ENCODE data around the gene MZT2B. TPM values are rescaled to one million over a fixed set of nuclear protein-coding genes. Genes with fewer than 3 reads are reported as not detected.
"Not testable (repeated sequence)": the region's sequence is repeated elsewhere in the genome, so short reads cannot be mapped to it uniquely, and the experiment has no call there.

MZT2B gene
- total RNA-seq, 2 donors from 2014 or later: 193 to 211 TPM

DNA sequence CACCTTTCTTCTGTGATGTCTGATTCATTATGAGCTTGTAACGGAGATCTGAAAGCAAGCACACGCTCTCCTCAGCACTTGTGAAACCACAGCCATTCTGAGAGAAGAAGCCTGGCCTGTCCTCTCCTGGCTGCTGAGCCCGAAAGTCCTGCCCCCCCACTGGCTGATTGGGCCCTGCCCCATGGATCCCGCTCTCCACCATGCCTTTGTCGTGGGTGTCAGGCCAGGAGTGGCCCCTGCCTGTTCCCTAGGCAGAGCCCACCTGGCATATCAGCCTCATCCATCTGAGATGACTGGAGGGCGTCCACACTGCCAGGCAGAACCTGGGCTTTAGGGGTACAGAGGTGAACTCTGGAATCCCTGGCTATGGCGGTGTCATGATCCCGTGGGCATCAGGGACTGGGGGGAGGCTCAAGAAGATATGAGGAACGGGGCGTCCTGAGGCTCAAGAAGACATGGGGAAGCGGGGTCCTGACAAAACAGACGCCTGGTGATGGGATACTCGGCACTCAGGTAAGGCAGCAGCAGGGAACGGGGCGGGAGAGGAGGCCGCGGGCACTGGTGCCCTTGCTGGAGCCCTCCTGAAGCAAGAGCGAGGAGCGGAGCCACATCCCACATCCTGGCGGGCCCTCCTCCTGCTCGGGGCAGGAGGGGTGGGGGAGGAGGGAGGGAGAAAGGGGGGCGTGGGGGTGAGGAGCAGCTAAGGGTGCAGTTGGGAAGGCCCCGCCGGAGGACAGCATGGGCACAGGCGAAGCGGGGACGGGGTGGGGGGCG is 38.6 kb upstream of the MZT2B start:
- DNase-seq; H3K9me3 ChIP-seq (ENCODE audit: control insufficient read depth, low read length, poor library complexity, severe bottlenecking); H3K36me3 Mint-ChIP-seq (ENCODE audit: low read depth); ATAC-seq; H3K27me3 Mint-ChIP-seq: not testable (repeated sequence)
- Mint-ChIP-seq H3K27ac (peak overlapping the region; percentile 80), H3K4me1 (peaks cover 13% of the 10 kb centered on the region), H3K4me3 (peak overlapping the region; percentile 89)

DNA sequence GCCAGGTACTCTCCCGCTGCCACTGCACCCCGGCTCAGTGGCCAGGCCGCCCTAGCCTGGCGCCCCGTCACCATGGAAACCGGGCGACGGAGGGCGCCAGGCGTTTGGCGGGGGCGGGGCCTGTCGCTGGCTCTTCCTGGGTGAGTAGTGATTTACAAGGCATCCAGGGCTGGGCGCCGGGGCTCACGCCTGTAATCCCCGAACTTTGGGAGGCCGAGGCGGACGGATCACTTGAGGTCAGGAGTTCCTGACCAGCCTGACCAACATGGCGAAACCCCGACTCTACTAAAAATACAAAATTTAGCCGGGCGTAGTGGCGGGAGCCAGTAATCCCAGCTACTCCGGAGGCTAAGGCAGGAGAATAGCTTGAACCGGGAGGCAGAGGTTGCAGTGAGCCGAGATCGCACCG is 37.1 kb upstream of the MZT2B start, which contains the start of gene CCDC74B:
Gene CCDC74B (minus strand): TSS at position 107 of the 409 bp plus-strand sequence. CDS start 116 bp downstream, outside the sequence.
- H3K27ac Mint-ChIP-seq; H3K27me3 Mint-ChIP-seq; H3K36me3 Mint-ChIP-seq (ENCODE audit: low read depth); H3K9me3 ChIP-seq (ENCODE audit: control insufficient read depth, low read length, poor library complexity, severe bottlenecking): not testable (repeated sequence)
- peaks cover 13% of the 10 kb centered on the region for H3K4me1 Mint-ChIP-seq
- ATAC-seq (peak; percentile 89), DNase-seq (peak; percentile 46 to 51 (median 46))
- H3K4me3 Mint-ChIP-seq: peak within 1 kb of the TSS; percentile 89

GRCh38 chr2:130148515-130148914 is 33.5 kb upstream of the MZT2B start:
- not testable (repeated sequence) for ATAC-seq

GRCh38 chr2:130150181-130151144 is 31.6 kb upstream of the MZT2B start:
- no peak overlapping the region for H3K27ac Mint-ChIP-seq
- DNase-seq: no peak

More at GRCh38 chr2:130148515-130148914, 33.5 kb upstream of the MZT2B start:
- not testable (repeated sequence) for H3K27ac Mint-ChIP-seq; H3K4me3 Mint-ChIP-seq; H3K4me1 Mint-ChIP-seq; DNase-seq; H3K36me3 Mint-ChIP-seq (ENCODE audit: low read depth); H3K9me3 ChIP-seq (ENCODE audit: control insufficient read depth, low read length, poor library complexity, severe bottlenecking); H3K27me3 Mint-ChIP-seq

GRCh38 chr2:130151145-130151512 is 30.9 kb upstream of the MZT2B start:
- H3K27me3 Mint-ChIP-seq; H3K4me1 Mint-ChIP-seq; ATAC-seq; H3K27ac Mint-ChIP-seq; H3K36me3 Mint-ChIP-seq (ENCODE audit: low read depth); H3K9me3 ChIP-seq (ENCODE audit: control insufficient read depth, low read length, poor library complexity, severe bottlenecking); DNase-seq; H3K4me3 Mint-ChIP-seq: not testable (repeated sequence)

More at GRCh38 chr2:130150181-130151144, 31.6 kb upstream of the MZT2B start:
- peaks cover 8% of the 10 kb centered on the region for H3K27me3 Mint-ChIP-seq
- no peaks in the 10 kb centered on the region for H3K36me3 Mint-ChIP-seq (ENCODE audit: low read depth)
- H3K9me3 ChIP-seq (ENCODE audit: control insufficient read depth, low read length, poor library complexity, severe bottlenecking): no peaks in the 10 kb centered on the region
- peaks cover 5% of the 10 kb centered on the region for H3K4me1 Mint-ChIP-seq
- no peak for ATAC-seq
- H3K4me3 Mint-ChIP-seq: peak overlapping the region; percentile 52

DNA sequence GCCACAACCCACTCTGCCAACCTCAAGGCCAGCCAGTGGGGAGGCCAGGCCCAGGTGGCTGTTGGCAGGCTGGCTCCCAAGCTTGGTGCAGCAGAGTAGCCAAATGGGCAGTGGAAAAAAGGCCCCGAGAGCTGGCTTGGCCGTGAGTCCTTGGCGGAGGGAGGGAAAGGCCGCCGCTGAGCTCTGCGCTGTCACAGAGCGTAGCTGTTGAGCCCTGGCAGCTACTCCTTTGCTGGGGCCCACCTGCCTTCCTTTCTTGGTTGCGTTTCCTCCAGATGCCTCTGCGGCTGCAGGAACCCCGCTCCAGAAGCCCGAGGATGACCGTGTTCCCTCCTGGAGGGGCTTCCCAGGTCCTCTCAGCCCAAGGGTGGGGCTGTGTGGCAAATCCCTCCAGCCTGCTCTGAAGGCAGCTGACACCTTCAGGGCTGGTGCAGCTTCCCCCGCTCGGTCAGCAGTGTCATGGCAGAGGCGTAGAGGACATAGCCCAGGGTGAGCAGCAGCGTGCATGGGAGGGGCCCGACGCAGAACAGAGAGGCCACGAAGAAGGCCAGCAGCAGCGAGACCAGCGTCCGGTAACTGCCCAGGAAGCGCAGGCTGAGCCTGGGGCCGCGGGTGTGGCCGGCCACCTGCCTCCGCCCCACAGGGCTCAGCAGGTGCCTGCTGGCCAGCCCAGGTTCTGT is 29.8 kb upstream of the MZT2B start:
- H3K9me3 ChIP-seq (ENCODE audit: control insufficient read depth, low read length, poor library complexity, severe bottlenecking); H3K4me3 Mint-ChIP-seq; H3K4me1 Mint-ChIP-seq; H3K36me3 Mint-ChIP-seq (ENCODE audit: low read depth); ATAC-seq; DNase-seq; H3K27me3 Mint-ChIP-seq; H3K27ac Mint-ChIP-seq: not testable (repeated sequence)

- Mint-ChIP-seq H3K4me1 (peaks cover under 1% of the 10 kb centered on the region), H3K27me3 (no peaks in the 10 kb centered on the region), H3K36me3 (ENCODE audit: low read depth) (no peaks in the 10 kb centered on the region), H3K27ac (no peak overlapping the region), H3K4me3 (no peak overlapping the region)
- H3K9me3 ChIP-seq (ENCODE audit: control insufficient read depth, low read length, poor library complexity, severe bottlenecking): no peaks in the 10 kb centered on the region
- no peak for DNase-seq
- ATAC-seq: no peak
Measured at GRCh38 chr2:130152816-130153595, 29.1 kb upstream of the MZT2B start.

GRCh38 chr2:130153721-130154422 is 28.2 kb upstream of the MZT2B start:
- not testable (repeated sequence) for H3K27me3 Mint-ChIP-seq; H3K36me3 Mint-ChIP-seq (ENCODE audit: low read depth); H3K4me3 Mint-ChIP-seq; H3K9me3 ChIP-seq (ENCODE audit: control insufficient read depth, low read length, poor library complexity, severe bottlenecking); ATAC-seq; DNase-seq; H3K4me1 Mint-ChIP-seq; H3K27ac Mint-ChIP-seq

DNA sequence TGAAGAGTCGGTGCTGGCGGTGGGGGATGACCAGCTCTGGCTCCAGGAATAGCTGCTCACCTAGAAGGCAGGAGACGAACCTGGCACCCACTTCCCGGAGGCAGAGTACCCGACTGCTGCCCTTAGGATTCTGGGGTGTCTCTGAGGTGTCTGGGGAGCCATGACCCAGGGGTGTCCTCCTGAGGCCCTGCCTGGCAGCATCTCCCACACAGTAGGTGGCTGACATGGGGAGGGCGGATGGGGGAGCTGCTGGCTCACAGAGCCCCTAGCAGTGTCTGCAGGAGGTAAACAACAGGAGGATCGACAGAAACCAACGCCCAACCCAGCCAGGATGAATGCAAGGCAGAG is 27.7 kb upstream of the MZT2B start:
- H3K4me1 Mint-ChIP-seq; H3K27me3 Mint-ChIP-seq; H3K27ac Mint-ChIP-seq; H3K4me3 Mint-ChIP-seq; ATAC-seq; H3K9me3 ChIP-seq (ENCODE audit: control insufficient read depth, low read length, poor library complexity, severe bottlenecking); DNase-seq; H3K36me3 Mint-ChIP-seq (ENCODE audit: low read depth): not testable (repeated sequence)

DNA sequence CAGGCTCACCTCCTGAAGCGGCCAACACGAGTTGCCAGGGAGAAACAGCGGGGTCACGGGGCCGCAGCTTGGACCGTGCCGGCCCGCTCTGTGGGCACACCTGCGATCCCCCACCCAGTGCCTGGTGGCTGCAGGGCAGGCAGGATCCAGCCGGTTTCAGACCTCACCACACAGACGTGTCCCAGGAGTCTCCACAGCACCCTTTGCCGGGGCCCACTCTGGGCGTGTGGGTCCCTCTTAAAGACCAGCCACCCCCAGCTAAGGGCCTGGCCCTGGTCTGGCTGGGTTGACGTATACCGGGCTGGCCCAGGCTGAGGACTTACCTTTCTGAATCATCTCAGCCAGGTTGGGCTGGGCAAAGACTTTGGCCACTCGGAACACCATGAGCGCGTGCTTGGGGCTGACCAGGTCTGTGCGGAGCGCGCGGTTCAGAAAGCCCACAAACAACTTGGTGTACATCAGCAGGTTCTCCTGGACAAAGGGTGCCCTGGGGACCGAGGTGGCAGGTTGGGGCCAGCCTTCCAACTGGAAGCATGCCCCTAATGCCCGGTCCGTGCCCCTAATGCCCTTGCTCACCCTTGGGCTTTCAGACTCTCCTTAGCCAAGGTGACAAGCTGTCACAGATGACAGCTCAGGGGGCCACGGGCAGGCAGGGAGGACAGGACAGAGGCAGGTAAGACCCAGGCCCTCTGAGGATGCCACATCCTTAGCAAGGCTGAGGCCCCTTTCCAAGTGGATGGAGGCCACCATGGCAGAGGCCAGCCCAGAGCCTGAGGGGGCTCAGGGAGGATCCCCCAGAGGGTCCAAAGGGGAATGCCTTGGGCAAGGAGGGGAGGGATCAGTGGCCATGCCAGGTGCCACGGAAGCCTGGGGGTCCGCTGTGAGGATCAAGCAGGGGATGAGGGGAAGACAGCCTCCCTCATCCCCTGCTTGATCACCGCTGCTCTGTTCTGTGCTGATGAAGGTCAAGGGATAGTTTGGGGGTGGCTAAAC is 27.0 kb upstream of the MZT2B start:
- H3K9me3 ChIP-seq (ENCODE audit: control insufficient read depth, low read length, poor library complexity, severe bottlenecking): no peaks in the 10 kb centered on the region
- H3K27ac Mint-ChIP-seq: peak overlapping the region; percentile 67
- DNase-seq: no peak
- ATAC-seq: no peak
- no peak overlapping the region for H3K4me3 Mint-ChIP-seq
- no peaks in the 10 kb centered on the region for H3K36me3 Mint-ChIP-seq (ENCODE audit: low read depth)
- H3K4me1 Mint-ChIP-seq: peaks cover 4% of the 10 kb centered on the region
- no peaks in the 10 kb centered on the region for H3K27me3 Mint-ChIP-seq

- peak overlapping the region; percentile 4 for H3K27ac Mint-ChIP-seq
- not testable (repeated sequence) for H3K36me3 Mint-ChIP-seq (ENCODE audit: low read depth); H3K4me3 Mint-ChIP-seq; DNase-seq; H3K9me3 ChIP-seq (ENCODE audit: control insufficient read depth, low read length, poor library complexity, severe bottlenecking); H3K27me3 Mint-ChIP-seq; H3K4me1 Mint-ChIP-seq
- peak; percentile 13 for ATAC-seq
Measured at GRCh38 chr2:130155956-130156623, 26.0 kb upstream of the MZT2B start.
